Limb (tissue), 2 donors: Measurements from ENCODE around the gene TBC1D17.

Experiments used
- DNase-seq, 2 donors: peaks; one replicate each; pipeline ENCODE4 v3.0.0-alpha.2; 2016; ENCODE audit errors: extremely low spot score in 2 of 2

Gene TBC1D17

DNA sequence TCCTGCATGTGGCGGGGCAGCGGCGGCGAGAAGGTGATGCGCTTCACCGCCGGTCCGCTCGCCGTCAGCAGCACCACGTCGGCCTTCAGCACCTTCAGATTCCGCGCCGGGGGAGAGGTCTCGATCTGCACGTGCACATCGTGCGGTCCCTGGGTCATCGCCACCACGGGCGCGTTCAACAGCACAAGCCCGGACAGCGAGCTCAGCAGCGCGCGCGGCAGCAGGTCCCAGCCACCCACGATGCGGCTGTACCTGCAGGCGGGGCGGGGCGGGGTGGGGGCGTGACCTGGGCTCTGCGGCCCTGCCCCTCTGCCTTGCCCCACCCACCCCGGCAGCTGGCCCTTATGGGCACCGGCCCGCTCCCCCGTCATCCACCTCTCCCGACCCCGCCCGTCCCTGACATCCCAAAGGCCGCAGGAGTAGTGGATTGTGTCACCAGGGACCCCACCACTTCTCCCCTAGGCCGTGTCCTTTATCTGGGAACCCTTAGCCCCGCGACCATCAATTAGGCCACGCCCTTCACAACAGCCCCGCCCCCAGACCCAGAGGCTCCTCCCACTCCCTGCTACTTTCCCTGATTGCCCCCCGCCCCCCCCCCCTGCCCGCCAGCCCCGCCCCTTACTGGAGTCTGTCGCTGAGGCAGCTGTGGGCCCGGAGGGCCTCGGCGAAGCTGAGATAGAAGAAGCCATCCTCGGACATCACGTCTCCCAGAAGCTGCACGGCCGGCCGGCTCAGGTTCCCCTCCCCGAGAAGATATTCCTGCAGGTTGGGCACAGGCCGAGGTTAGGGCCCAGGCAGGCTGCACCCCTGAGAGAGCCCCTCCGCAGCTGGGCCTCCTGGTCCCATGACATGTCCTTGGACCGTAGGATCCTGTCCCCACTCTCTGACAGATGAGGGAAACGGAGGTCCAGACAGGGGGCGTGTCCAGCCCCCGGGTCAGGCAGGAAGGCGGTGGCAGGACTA is 13.1 kb downstream of the TBC1D17 start:
- DNase-seq: peak in 1 of 2 donors; percentile 72

DNA sequence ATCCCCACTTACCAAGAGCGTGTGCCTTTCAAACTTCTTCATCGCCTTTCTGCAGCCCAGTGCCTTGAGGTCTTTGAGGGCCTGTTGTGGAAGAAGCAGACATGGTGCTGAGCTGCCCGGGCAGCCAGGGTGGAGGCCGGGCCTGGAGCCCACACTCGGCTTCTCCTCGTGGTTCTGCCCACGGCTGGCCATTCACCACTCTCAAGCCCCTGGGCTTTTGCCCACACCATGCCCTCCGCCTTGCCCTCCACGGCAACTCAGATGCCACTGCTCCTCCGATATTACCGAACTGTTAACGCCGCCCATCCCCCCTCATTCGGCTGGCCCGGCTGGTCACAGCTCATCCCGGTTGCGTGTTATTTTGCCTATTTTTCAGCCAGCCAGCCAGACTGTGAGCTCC is 13.9 kb downstream of the TBC1D17 start:
- no peak for DNase-seq

DNA sequence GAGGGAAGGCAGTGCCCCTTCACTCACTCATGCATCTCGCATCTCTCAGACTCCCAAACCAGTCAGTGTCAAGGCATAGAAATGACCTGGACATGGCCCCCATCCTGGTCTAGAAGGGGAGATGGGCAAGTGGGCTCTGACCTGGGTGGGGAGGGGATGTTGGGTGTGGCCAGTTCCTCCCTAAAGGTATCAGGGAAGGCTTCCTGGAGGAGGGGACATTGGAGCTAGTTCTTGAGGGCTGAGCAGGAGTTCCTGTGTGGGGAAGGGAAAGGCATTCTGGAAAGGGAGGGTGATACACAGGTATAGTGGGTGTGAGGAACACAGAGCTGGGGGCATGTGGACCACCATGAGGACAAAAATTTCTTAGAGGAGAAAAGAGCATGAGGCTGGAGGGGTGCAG is 15.2 kb downstream of the TBC1D17 start:
- no peak for DNase-seq

DNA sequence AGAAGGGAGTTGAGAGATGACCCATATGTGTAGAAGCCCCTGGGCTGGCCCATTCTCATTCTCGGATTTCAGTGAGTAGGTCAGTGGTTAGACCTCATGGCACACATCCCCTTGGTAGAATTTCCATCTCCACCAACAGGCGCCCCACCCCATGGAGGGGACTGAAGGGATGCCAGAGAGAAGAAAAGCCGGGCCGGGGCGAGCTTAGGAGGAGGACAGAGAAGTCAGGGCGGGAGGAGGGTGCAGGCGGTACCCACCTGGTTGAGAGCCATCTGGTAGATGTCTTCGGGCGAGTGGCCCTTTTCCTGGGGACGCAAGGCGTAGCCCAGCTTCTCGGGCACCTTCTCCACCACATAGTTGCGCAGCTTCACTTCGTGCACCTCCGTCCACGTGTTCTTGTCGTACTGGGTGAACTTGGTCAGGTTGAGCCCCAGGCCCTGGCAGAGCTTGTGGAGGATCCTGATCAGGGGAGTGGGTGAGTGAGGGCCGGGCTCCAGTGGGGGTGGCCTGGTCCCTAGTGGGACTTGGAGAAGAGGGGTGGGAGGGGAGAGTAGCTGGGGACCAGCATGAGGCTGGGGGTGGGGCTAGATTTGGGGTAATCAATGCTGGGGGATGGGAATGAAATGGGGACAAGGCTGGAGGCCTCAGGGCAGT is 16.6 kb downstream of the TBC1D17 start:
- no peak for DNase-seq

DNA sequence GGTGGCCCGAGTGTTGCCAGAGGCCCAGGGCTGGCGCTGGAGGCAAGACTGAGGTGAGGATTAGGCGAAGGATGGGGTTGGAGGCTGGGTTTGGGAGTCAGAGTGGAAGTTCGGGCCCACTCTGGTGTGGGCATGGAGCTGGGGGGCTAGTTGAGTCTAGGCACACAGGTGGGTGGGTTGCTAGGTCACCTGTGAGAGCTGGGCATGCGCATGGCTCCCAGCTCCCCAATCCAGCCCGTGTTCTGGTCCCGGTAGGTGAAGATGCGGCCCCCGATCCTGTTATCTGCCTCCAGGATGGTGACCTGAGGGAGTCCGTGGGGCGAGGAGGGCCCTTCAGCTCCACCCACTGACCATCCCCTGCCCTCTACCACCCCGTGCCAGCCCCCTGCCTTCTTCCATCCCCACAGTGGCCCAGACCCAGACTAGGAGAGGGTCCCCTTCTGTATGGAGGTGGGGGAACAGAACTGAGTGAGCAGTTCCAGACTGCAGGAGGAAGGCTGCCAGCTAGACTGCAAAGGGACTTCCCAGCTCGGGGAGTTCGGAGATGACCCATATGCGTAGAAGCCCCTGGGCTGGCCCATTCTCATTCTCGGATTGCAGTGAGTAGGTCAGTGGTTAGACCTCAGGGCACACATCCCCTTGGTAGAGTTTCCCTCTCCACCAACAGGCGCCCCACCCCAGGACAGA is 17.5 kb downstream of the TBC1D17 start:
- no peak for DNase-seq

DNA sequence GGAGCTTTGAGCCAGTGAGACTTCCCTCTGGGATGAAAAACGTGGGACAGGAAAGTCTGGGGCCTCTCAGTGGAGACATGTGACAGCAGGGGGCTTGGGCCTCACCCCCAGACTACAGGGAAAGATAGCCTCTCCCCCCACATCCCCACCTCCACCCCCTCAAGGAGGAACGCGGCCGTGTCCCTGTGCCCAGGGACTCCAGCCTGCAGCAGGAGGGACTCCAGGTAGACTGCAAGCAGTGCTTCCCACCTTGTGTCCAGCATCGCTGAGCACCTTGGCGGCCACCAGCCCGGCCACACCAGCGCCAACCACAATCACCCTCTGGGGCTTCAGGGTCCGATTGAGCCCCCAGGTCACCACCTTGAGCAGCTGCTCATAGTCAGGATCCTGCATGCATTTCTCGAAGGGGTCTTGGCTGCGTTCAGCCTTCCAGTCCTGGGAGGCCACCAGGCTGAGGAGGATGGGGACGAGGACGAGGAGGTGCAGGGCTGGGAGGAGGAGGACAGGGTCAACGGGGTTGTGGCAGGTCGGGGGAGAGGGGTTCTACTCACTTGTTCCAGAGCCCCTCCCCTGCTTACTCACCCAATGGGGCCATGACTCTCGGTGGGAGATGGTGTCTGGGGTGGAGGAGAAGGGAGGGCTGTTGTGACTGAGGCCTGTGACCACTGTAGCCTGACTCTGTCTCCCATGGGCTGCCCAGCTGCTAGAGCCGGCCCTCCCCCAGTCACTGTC is 18.2 kb downstream of the TBC1D17 start:
- DNase-seq: no peak

DNA sequence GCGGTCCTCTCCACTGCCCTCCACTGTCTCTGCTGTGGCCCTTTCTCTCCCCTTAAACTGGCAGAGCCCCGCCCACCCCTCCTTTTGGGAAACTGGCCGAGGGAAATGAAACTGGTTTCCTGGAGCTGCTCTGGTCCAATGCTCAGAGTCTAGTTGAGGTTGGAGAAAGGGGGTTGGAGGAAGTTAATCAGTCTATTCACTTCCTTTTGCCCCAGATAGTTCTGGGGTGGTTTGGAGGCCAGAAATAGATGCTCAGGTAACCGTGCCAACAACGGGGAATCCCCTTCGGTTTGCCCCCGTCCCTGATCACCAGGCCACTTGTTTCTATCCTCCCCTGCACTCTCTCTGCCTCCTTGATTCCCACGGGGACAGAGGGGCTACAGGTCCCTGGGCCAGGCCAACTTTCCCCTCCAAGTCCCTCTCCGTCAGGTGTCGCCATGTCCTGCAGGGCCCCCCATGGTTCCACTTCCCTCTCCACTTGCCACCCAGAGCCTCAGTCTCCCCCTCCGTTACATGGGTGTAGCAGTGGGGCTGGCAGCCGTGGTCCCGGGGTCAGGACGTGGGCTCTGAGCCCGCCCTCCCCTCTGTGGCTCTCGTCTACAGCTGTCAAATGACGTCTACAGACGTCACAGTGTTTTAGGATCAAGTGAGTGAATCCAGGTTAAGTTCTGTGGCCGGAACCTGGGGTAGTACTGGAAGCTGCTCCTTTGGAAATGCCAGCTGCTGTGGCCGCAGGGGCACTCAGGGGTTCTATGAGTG is 19.5 kb downstream of the TBC1D17 start, which contains the start of gene IL4I1:
IL4I1 (minus strand) TSS at position 25 of the 759 bp plus-strand sequence. CDS start 727 bp downstream, outside the sequence.
- DNase-seq: no peak

DNA sequence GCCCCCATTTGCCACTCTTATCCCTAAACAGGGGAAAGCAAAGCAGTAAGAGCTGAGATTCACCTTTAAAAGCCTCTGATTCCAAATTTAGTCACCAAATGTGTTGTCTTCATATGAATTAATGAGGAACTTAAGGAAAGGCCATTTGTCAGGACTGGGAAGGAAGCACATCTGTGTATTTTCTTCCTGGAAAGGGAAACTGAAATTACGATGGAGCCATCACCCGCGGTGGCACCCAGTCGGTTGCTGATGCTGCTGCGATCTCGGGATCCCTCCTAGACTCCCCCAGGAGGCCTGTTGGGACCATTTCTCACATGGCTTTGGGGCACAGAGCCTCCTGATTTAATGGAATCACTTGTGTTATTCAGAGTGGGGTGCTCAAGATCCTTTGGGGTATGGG is 26.6 kb downstream of the TBC1D17 start:
- DNase-seq: no peak

DNA sequence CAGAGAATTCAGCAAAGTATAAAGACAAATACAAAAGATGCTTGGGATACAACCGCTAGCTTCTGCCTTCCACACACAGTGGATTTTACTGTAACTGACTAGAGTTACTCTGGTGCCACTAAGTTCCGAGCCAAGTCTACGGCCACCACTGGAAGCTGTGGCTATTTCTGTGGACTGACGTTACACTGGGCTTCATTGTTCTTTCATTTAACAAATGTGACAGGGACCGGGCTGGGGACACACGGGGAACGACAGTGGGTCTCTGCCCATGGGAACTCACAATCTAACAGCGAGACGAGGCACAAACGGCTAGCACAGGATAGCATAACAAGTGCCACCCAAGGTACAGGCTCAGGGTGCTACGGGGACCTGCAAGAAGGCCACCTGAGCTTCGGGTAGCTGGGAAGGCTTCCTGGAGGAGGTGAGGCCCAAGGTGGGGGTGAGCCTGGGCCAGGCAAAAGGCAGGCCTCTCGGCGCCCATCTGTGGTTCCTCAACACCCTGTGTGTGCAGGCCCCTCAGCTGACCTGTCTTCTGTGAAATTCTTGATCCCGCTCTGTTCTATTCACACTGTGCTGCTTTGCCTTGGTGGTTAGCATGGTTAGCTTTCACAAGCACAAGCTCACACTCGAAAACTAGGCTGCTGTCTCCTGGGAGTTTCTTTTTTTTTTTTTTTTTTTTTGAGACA is 29.5 kb downstream of the TBC1D17 start:
- no peak for DNase-seq

DNA sequence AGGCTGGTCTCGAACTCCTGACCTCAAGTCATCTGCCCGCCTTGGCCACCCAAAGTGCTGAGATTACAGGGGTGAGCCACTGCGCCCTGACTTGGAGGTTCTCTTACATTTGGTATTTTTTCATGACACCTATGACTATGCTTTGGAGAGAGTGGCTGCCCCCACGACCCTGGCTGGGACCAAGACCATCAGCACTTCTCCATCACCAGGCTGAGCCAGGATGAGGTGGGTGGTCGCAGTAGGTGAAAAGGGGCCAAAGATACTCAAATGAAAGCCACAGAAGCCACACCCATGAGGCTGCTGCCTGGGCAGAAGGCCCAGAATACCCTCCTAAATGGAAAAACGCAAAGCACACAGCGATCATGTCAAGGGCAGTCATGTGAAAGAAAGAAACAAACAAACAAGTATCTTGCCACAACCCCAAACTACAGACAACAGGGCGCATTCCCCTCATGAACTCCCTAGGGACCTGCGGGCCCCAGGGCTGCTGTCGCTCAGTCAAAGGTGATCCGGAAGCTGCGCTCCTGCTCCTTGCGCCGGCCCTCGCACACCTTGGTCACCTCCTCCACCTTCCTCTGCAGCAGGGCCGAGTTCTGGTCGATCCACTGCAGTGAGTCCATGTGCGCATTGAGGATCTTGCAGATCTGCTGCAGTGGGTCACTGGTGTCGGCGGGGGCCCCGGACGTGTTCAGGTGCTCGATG is 30.4 kb downstream of the TBC1D17 start:
- no peak for DNase-seq

DNA sequence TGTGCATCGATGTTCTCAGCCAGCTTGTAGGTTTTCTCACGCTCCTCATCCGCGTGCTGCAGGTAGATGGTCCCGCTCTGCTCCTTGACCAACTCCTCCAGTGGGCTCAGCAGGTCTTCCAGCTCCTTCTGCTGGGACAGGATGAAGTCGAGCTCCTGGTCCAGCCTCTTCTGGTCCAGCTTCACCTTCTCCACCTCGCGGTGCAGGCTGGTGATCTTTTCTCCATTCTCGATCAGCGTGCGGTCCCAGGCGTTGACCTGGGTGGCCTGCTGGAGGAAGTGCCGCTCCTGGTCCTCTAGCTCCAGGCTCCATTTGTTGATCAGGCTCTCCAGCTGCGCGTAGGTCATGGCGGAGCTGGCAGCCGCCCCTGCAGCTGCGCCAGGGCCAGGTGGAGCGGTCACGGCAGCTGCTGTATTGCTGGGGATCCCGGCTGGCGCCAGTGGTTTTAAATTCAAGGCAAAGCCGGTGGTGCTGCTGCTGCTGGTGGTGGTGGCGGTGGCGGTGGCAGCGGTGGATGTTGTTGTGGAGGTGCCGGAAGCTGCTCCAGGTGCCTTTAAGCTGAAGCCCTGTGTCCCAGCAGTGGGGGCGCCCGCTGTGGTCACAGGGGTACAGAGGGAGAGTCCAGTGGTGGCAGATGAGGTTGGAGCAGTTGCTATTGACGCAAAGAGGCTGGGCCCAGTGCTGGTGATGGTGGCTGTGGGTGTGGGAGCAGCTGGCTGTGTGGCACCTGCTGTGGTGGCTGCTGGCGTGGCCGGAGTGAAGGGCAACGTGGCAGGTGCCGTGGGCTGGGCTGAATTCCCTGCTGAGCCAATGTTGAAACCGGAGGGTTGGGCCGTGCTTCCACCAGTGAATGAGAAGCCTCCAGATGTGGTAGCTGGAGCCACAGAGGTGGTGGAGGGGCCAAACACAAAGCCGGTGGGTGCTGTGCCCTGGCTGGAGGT is 31.2 kb downstream of the TBC1D17 start:
- no peak for DNase-seq

DNA sequence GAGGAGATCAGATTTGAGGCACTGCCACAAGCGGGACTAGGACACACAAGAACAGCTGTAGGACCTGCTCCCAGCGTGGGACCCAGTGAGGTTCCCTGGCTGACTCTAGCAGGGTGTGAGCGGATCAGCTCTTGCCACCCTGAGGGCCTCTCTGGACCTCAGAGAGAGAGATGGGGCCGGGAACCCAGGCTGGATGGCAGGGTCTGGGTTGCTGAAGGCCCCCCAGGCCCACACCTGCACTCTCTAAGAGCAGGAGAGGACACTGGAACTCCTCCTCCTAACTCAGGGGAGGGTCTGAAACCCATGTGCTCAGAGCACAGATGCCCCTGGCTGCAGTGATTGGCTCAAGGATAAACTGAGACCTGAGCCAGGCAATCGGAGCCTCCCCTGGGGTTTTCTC is 32.7 kb downstream of the TBC1D17 start:
- DNase-seq: no peak

DNA sequence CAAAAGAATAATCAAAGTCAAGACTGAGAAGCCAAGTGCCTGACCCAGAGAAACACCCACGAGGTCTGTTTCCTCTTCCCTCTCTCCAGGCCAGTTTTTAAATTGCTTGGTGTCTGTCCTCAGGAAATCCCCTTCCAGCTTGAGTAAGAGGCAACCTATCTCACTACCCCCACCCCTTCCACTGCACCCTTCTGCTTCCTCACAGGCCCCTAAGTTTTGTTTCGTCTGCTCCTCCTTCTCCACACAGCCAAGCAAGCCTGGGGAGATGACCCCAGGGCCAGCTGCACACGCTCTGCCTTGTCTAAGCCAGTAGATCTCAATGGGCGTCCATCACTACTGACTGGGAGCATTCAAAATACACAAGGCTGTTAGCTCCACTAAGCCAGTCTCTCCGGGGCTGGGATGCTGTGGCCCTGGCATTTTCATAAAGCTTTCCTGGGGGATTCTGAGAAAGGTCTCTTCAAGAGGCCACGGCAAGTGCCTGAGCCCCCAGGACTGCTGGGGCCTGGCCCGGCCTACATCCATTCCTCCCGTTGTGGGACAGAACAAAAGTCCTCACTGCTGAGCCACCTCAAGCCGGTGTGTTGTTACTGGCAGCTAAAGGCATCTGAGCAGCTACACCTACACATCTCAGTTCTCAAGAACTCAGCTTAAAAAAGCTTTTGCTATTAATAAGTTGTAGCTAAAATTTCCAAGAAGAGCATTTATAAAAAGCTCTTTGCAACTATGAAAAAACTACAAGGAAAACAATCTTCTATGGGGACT is 34.1 kb downstream of the TBC1D17 start:
- DNase-seq: no peak

DNA sequence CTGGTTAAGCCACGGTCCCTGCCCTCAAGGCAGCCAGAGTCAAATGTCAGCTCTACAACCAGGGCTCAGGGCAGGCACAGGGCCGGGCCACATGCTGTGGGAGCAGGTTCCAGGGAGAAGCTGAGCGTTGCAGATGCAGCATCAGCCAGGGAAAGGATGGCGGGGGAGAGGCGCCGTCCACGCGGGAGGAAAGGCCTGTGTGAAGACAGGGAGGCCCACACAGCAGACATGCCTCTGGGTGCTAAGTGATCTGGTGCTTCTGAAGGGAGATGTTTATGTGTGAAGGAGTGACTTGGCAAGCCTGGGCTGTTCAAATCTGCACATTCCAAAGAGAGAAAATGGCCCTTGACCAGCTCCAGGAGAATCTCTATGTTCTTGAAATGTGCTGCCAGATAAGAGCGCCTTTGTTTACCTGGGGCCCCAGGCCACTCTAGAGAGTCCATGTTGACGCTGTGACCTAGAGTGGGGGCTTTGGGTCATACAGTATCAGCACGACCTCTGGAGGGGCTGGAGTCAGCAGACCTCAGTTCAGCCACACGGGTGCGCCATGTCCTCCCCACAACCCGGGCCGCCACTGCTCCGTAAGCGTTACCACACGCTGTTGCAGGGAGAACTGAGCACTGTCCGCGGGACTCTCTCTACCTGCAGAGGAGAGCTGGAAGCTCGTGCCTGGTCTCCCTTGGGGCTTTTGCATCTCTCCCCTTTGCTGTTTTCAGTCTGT is 35.6 kb downstream of the TBC1D17 start:
- no peak for DNase-seq

DNA sequence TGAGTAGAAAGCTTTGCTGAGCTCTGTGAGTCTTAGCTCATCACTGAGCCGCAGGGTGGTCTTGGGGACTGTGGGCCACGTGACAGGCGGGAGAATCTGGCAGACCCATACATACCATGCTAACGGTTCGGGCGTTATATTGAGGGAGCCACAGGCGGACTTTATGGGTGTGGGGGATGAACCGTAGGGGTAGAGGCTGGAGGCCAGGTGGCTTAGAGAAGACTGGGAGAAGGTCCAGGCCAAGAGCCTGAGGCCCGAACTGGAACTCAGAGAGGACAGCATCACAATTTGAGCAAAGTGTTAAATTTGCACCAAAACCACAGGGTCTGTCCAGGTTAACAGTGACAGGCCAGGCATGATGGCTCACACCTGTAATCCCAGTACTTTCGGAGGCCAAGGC is 36.2 kb downstream of the TBC1D17 start:
- no peak for DNase-seq

DNA sequence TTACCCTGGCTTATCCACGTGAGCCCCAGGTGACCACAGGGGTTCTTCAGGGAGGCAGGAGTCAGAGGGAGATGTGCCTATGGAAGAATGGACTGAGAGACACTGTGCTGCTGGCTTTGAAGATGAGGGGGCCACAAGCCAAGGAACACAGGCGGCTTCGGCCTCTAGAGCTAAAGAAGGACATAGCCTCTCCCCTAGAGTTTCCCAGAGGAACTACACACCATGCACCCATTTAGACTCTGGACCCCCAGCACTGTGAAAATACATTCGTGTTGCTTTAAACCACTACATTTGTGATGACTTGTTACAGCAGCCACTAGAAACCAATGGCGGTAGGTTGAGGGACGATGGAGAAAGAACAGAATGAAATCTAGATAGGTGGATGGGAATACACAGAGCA is 37.8 kb downstream of the TBC1D17 start:
- no peak for DNase-seq
